ENCODE measurements around the gene FAM222B.

FAM222B gene

GRCh38 chr17:28747801-28748750 is 94.5 kb downstream of the FAM222B start:
- Histone ChIP-seq H3K4me3 (ENCODE audit: low read depth in 1 of 2, low read length in 2 of 2) (no peak overlapping the region), H3K4me1 (ENCODE audit: insufficient read depth, low read length) (peaks cover 28% of the 10 kb centered on the region), H3K9me3 (ENCODE audit: low read length) (no peaks in the 10 kb centered on the region), H3K36me3 (ENCODE audit: insufficient read depth, low read length) (peaks cover 13% of the 10 kb centered on the region), H3K27me3 (ENCODE audit: control insufficient read depth in 1 of 2, insufficient read depth in 2 of 2, low read length in 2 of 2) (no peaks in the 10 kb centered on the region), H3K9ac (ENCODE audit: low read length) (no peak overlapping the region), H3K27ac (ENCODE audit: low read depth, low read length) (no peak overlapping the region)

- Histone ChIP-seq H3K4me1 (ENCODE audit: insufficient read depth, low read length) (peaks cover 28% of the 10 kb centered on the region), H3K36me3 (ENCODE audit: insufficient read depth, low read length) (peaks cover 13% of the 10 kb centered on the region), H3K9ac (ENCODE audit: low read length) (no peak overlapping the region), H3K9me3 (ENCODE audit: low read length) (no peaks in the 10 kb centered on the region), H3K27ac (ENCODE audit: low read depth, low read length) (no peak overlapping the region), H3K27me3 (ENCODE audit: control insufficient read depth in 1 of 2, insufficient read depth in 2 of 2, low read length in 2 of 2) (no peaks in the 10 kb centered on the region), H3K4me3 (ENCODE audit: low read depth in 1 of 2, low read length in 2 of 2) (no peak overlapping the region)
Measured at GRCh38 chr17:28747051-28747691, 95.4 kb downstream of the FAM222B start.

- Histone ChIP-seq H3K27ac (ENCODE audit: low read depth, low read length) (no peak overlapping the region), H3K27me3 (ENCODE audit: control insufficient read depth in 1 of 2, insufficient read depth in 2 of 2, low read length in 2 of 2) (no peaks in the 10 kb centered on the region), H3K4me3 (ENCODE audit: low read depth in 1 of 2, low read length in 2 of 2) (no peak overlapping the region), H3K9ac (ENCODE audit: low read length) (no peak overlapping the region), H3K9me3 (ENCODE audit: low read length) (no peaks in the 10 kb centered on the region), H3K36me3 (ENCODE audit: insufficient read depth, low read length) (peaks cover 13% of the 10 kb centered on the region), H3K4me1 (ENCODE audit: insufficient read depth, low read length) (peaks cover 28% of the 10 kb centered on the region)
Measured at GRCh38 chr17:28746611-28747050, 96.0 kb downstream of the FAM222B start.

- H3K4me1 ChIP-seq (ENCODE audit: insufficient read depth, low read length): peaks cover 28% of the 10 kb centered on the region
- H3K36me3 ChIP-seq (ENCODE audit: insufficient read depth, low read length): peaks cover 13% of the 10 kb centered on the region
- no peaks in the 10 kb centered on the region for H3K27me3 ChIP-seq (ENCODE audit: control insufficient read depth in 1 of 2, insufficient read depth in 2 of 2, low read length in 2 of 2)
- H3K27ac ChIP-seq (ENCODE audit: low read depth, low read length): peak overlapping the region; percentile 91
- H3K9me3 ChIP-seq (ENCODE audit: low read length): no peaks in the 10 kb centered on the region
- H3K9ac ChIP-seq (ENCODE audit: low read length): no peak overlapping the region
- peak overlapping the region in 1 of 2 donors; percentile 28 for H3K4me3 ChIP-seq (ENCODE audit: low read depth in 1 of 2, low read length in 2 of 2)
Measured at GRCh38 chr17:28745786-28746411, 96.7 kb downstream of the FAM222B start.

- Histone ChIP-seq H3K4me1 (ENCODE audit: insufficient read depth, low read length) (peaks cover 28% of the 10 kb centered on the region), H3K9me3 (ENCODE audit: low read length) (no peaks in the 10 kb centered on the region), H3K4me3 (ENCODE audit: low read depth in 1 of 2, low read length in 2 of 2) (peak overlapping the region; percentile 31 to 86), H3K27ac (ENCODE audit: low read depth, low read length) (peak overlapping the region; percentile 91), H3K36me3 (ENCODE audit: insufficient read depth, low read length) (peaks cover 13% of the 10 kb centered on the region), H3K9ac (ENCODE audit: low read length) (peak overlapping the region; percentile 71), H3K27me3 (ENCODE audit: control insufficient read depth in 1 of 2, insufficient read depth in 2 of 2, low read length in 2 of 2) (no peaks in the 10 kb centered on the region)
Measured at GRCh38 chr17:28744972-28745785, 97.4 kb downstream of the FAM222B start.

- H3K4me1 ChIP-seq (ENCODE audit: insufficient read depth, low read length): peaks cover 28% of the 10 kb centered on the region
Measured at GRCh38 chr17:28744104-28744971, 98.3 kb downstream of the FAM222B start.

GRCh38 chr17:28743243-28744103 is 99.1 kb downstream of the FAM222B start, which contains the start of gene TRAF4:
Gene TRAF4, plus strand, starts transcription at chr17:28744011. Its CDS starts 102 bp downstream, at chr17:28744113.
- peak within 1 kb of the TSS; percentile 71 to 86 for H3K4me3 ChIP-seq (ENCODE audit: low read depth in 1 of 2, low read length in 2 of 2)
- H3K9ac ChIP-seq (ENCODE audit: low read length): peak within 1 kb of the TSS; percentile 71
- no peaks in the 10 kb centered on the region for H3K27me3 ChIP-seq (ENCODE audit: control insufficient read depth in 1 of 2, insufficient read depth in 2 of 2, low read length in 2 of 2)
- H3K27ac ChIP-seq (ENCODE audit: low read depth, low read length): peak within 1 kb of the TSS; percentile 91
- H3K9me3 ChIP-seq (ENCODE audit: low read length): no peaks in the 10 kb centered on the region
- peaks cover 5% of the 10 kb centered on the region for H3K36me3 ChIP-seq (ENCODE audit: insufficient read depth, low read length)
- H3K4me1 ChIP-seq (ENCODE audit: insufficient read depth, low read length): peaks cover 28% of the 10 kb centered on the region

More at GRCh38 chr17:28744104-28744971, 98.3 kb downstream of the FAM222B start:
- H3K36me3 ChIP-seq (ENCODE audit: insufficient read depth, low read length): peaks cover 12% of the 10 kb centered on the region
- H3K9ac ChIP-seq (ENCODE audit: low read length): peak overlapping the region; percentile 71
- no peaks in the 10 kb centered on the region for H3K27me3 ChIP-seq (ENCODE audit: control insufficient read depth in 1 of 2, insufficient read depth in 2 of 2, low read length in 2 of 2)
- H3K4me3 ChIP-seq (ENCODE audit: low read depth in 1 of 2, low read length in 2 of 2): peak overlapping the region; percentile 31 to 86
- H3K9me3 ChIP-seq (ENCODE audit: low read length): no peaks in the 10 kb centered on the region
- peak overlapping the region; percentile 91 for H3K27ac ChIP-seq (ENCODE audit: low read depth, low read length)

- Histone ChIP-seq H3K9ac (ENCODE audit: low read length) (no peak overlapping the region), H3K27ac (ENCODE audit: low read depth, low read length) (no peak overlapping the region), H3K4me1 (ENCODE audit: insufficient read depth, low read length) (peaks cover 24% of the 10 kb centered on the region)
Measured at GRCh38 chr17:28741358-28742349, 100.9 kb downstream of the FAM222B start.

More at GRCh38 chr17:28741358-28742349, 100.9 kb downstream of the FAM222B start:
- no peaks in the 10 kb centered on the region for H3K36me3 ChIP-seq (ENCODE audit: insufficient read depth, low read length)
- H3K27me3 ChIP-seq (ENCODE audit: control insufficient read depth in 1 of 2, insufficient read depth in 2 of 2, low read length in 2 of 2): no peaks in the 10 kb centered on the region
- no peaks in the 10 kb centered on the region for H3K9me3 ChIP-seq (ENCODE audit: low read length)
- H3K4me3 ChIP-seq (ENCODE audit: low read depth in 1 of 2, low read length in 2 of 2): no peak overlapping the region
